Ectodermal cell (in vitro differentiated cells): ENCODE results near the gene FGF22.
"Not testable (repeated sequence)": the region's sequence is repeated elsewhere in the genome, so short reads cannot be mapped to it uniquely, and the experiment has no call there.

Source experiments
- H3K27ac ChIP-seq: 2 replicates; pipeline ENCODE4 v1.7.0; 2013; ENCODE audit warnings: mild to moderate bottlenecking, low read depth, low read length; ENCODE audit not compliant: insufficient read depth, poor library complexity, severe bottlenecking
- H3K27me3 ChIP-seq: 2 replicates; pipeline ENCODE4 v1.7.0; 2013; ENCODE audit warnings: mild to moderate bottlenecking, low read length; ENCODE audit not compliant: insufficient read depth, control insufficient read depth, poor library complexity, severe bottlenecking
- H3K36me3 ChIP-seq: one replicate; pipeline ENCODE4 v1.7.0; 2013; ENCODE audit warnings: low read length; ENCODE audit not compliant: control insufficient read depth, insufficient read depth
- H3K4me1 ChIP-seq: one replicate; pipeline ENCODE4 v1.7.0; 2013; ENCODE audit warnings: low read length; ENCODE audit not compliant: control insufficient read depth, insufficient read depth
- H3K4me3 ChIP-seq: 2 replicates; pipeline ENCODE4 v1.7.0; 2013; ENCODE audit warnings: low read depth, low read length, control low read depth; ENCODE audit not compliant: insufficient read depth
- H3K9me3 ChIP-seq: 2 replicates; pipeline ENCODE4 v1.7.0; 2013; ENCODE audit warnings: mild to moderate bottlenecking, low read length, moderate library complexity; ENCODE audit not compliant: control insufficient read depth
- WGBS, 2 experiments: methylation state at CpG; one replicate each; pipeline ENCODE4 v1.1.7; 2013; ENCODE audit warnings: missing lambda C conversion rate in 2 of 2; 5-methylcytosine and 5-hydroxymethylcytosine counted together

The FGF22 gene

DNA sequence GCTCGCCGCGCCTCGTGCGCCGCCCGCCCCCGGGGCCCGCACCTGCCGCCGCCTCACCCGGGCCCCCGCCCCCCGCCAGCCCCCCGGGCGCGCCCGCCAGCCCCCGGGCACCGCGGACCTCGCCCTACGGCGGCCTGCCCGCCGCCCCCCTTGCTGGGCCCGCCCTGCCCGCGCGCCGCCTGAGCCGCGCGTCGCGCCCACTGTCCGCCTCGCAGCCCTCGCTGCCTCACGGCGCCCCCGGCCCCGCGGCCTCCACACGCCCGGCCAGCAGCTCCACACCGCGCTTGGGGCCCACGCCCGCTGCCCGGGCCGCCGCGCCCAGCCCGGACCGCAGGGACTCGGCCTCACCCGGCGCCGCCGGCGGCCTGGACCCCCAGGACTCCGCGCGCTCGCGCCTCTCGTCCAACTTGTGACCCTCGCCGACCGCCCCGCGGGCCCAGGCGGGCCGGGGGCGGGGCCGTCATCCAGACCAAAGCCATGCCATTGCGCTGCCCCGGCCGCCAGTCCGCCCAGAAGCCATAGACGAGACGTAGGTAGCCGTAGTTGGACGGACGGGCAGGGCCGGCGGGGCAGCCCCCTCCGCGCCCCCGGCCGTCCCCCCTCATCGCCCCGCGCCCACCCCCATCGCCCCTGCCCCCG is 23.5 kb upstream of the FGF22 start:
- Histone ChIP-seq H3K27ac (no peak overlapping the region), H3K36me3 (peaks cover 25% of the 10 kb centered on the region), H3K4me3 (no peak overlapping the region), H3K9me3 (no peaks in the 10 kb centered on the region), H3K4me1 (no peaks in the 10 kb centered on the region), H3K27me3 (peaks cover 5% of the 10 kb centered on the region)
- WGBS, 2 experiments = 57 to 58% methylated on average over 74 to 87 of the region's 97 CpGs

DNA sequence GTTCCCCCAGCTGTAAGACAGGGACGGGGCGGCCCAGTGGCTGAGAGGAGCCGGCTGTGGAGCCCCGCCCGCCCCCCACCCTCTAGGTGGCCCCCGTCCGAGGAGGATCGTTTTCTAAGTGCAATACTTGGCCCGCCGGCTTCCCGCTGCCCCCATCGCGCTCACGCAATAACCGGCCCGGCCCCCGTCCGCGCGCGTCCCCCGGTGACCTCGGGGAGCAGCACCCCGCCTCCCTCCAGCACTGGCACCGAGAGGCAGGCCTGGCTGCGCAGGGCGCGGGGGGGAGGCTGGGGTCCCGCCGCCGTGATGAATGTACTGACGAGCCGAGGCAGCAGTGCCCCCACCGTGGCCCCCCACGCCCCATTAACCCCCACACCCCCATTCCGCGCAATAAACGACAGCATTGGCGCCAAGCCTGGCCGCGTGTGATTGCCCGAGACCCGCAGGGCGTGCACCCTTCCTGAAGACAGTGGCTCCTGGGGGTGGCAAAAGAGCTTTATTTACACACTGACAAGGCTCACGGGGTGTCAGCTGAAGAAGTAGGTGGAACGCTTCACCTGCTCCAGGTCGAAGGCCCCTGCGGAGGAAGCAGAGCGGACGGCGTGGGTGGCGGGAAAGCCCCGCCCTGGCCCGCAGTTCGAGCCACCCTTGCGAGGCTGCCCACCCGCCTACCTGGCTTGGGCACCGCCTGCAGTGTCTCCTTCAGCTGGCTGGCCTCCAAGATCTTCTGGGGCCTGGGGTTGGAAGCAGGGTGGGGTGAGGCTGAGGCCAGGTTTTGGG is 22.7 kb upstream of the FGF22 start:
- peaks cover 25% of the 10 kb centered on the region for H3K36me3 ChIP-seq
- no peaks in the 10 kb centered on the region for H3K4me1 ChIP-seq
- no peak overlapping the region for H3K4me3 ChIP-seq
- no peak overlapping the region for H3K27ac ChIP-seq
- H3K27me3 ChIP-seq = peaks cover 5% of the 10 kb centered on the region
- no peaks in the 10 kb centered on the region for H3K9me3 ChIP-seq
- 95% methylated on average over 58 of the region's 58 CpGs for WGBS, 2 experiments

DNA sequence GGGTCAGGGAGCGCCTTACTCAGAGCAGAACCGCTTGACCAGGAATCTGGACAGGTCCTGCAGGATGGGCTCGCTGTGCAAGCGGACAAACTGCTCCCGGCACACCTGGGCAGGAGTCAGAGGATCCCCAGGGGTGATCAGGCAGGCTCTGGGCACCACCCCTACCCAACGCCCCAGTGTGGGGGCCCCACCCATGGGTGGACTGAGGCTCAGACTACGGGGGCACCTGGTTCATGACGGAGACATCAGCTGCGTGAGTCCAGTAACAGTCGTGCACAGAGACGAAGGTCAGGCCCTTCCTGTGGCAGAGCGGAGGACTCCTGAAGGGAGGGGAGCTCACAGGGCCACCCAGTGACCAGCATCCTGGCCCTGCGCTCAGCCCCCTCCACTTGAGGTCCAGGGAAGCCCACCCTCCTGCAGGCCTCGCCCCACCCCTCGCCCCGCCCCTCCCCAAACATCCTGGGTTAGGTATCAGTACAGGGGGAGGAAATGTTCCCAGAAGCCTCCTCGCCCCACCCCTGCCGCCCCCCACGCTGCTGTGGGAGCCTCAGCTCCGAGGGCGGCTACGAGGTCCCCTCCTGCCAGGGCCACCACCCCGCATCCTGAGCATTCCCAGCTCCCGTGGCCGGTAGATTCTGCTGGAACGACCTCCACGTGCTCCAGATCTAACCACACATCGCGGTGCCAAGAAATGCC is 22.0 kb upstream of the FGF22 start:
- Histone ChIP-seq H3K4me3 (no peak overlapping the region), H3K9me3 (no peaks in the 10 kb centered on the region), H3K4me1 (no peaks in the 10 kb centered on the region), H3K36me3 (peaks cover 25% of the 10 kb centered on the region), H3K27ac (no peak overlapping the region), H3K27me3 (peaks cover 5% of the 10 kb centered on the region)
- WGBS, 2 experiments = 95% methylated on average over 28 to 29 of the region's 29 CpGs

DNA sequence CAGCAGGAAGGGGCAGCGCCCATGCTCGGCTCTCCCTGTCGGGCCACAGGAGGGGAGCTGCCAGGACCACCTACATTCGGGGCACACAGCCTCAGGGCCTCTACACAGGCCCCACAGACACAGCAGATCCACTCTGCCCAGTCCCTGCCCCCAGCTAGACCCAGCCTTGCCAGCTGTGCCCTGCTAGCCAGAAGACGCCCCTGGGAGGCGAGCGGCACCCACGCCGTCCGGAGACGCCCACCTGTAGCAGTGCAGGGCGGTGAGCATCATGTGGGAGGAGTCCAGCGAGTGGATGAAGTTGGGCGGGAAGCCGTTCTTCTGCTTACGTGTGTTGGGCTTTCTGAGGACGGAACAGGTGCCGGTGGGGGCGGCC is 21.4 kb upstream of the FGF22 start:
- WGBS, 2 experiments = 95 to 96% methylated on average over 19 of the region's 19 CpGs
- H3K4me3 ChIP-seq = no peak overlapping the region

DNA sequence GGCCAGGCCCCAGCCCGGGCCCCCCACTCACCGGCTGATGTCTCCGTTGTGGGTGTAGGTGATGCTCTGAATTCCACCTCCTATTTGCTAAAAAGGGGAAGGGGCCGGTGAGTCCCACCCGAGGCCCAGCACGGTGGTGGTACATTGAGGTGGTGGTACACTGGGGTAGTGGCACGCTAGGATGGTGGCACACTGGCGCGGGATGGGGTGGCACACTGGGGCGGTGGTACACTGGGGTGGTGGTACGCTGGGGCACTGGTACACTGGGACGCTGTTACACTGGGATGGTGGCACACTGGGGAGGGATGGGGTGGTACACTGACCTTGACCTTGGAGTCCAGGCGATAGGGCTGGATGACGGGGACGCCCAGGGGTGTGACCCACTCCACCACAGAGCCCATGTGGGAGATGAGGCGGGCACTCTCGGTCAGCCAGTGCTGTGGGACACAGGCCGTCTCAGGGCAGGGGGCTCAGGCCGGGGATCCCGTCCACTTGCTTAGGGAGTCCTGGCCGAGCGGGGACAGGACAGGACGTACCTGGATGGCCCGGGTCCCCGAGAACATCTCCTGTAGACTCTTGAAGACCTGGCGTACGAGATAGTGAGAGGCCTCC is 20.9 kb upstream of the FGF22 start:
- peaks cover 5% of the 10 kb centered on the region for H3K27me3 ChIP-seq
- no peaks in the 10 kb centered on the region for H3K4me1 ChIP-seq
- no peaks in the 10 kb centered on the region for H3K9me3 ChIP-seq
- H3K36me3 ChIP-seq = peaks cover 25% of the 10 kb centered on the region
- H3K4me3 ChIP-seq = no peak overlapping the region
- H3K27ac ChIP-seq = no peak overlapping the region
- WGBS, 2 experiments = 96 to 97% methylated on average over 27 of the region's 27 CpGs

More for the DNA sequence above, 21.4 kb upstream of the FGF22 start:
- Histone ChIP-seq H3K4me1 (no peaks in the 10 kb centered on the region), H3K36me3 (peaks cover 25% of the 10 kb centered on the region), H3K9me3 (no peaks in the 10 kb centered on the region), H3K27ac (no peak overlapping the region), H3K27me3 (peaks cover 5% of the 10 kb centered on the region)

DNA sequence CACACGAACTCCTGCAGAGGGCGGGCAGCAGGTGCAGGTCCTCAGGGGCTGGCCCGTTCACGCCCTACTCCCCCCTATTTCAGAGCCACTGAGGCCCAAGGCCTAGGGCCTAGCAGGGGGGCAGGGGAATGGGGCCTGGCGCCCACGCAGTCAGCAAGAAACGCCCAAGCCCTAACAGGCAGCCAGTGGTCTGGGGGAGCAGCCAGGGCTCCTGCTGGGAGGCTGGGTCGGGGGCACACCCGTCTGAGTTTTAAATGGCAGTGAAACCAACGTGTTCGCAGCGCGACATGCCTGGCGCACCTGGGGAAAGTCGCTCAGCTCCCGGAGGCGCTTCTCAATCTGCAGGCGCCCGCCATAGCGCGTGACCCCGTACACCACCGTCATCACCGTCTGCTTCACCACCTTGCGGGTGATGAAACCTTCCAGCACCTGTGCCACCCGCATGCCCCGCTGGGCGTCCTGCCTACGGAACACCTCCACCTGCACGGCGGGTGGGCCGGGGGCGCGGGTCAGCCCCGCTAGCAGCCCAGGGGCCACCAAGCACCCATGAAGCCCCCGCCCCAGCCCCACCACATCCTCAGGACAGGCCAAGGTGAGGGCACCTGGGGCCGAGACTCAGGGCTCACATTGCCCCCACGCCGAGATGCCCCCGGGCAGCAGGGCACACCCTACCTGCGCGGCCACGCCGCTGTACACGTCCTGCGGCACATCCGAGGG is 20.2 kb upstream of the FGF22 start:
- no peak overlapping the region for H3K27ac ChIP-seq
- 96% methylated on average over 47 of the region's 47 CpGs for WGBS, 2 experiments
- H3K4me1 ChIP-seq = no peaks in the 10 kb centered on the region
- H3K27me3 ChIP-seq = peaks cover 5% of the 10 kb centered on the region
- no peaks in the 10 kb centered on the region for H3K9me3 ChIP-seq
- H3K36me3 ChIP-seq = peaks cover 25% of the 10 kb centered on the region
- H3K4me3 ChIP-seq = no peak overlapping the region

DNA sequence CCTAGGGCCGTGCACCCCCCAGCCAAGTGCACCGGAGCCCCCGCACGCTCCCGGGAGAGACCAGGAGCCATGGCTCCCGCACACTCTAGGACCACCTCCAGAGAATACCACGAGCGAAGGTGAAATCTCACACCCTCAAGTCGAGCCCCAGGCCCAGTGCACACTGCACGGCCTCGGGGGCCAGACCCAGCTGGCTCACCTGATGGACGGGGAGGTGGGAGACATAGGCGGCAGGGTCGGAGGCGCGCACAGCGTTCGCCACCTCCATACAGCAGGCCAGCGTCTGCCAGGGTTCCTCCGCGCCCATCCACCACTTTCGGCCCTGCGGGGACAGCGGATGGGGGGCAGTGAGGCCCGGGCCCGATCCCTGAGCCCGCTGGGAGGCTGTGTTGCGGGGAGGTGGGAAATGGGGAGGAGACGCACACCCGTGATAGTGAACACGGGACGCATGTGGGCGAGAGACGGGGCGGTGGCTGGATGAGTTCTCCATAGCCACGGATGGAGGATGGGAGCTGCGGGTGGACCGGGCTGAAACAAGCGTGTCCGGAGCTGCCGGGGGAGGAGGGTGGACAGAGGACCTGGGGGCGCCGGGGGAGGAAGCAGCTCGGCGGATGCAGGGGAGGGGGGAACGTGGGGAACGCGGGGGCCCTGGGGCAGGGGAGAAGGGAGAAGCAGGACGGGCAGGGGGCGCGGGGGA is 19.4 kb upstream of the FGF22 start:
- Histone ChIP-seq H3K4me1 (no peaks in the 10 kb centered on the region), H3K27me3 (peaks cover 4% of the 10 kb centered on the region), H3K36me3 (peaks cover 20% of the 10 kb centered on the region), H3K27ac (no peak overlapping the region), H3K9me3 (no peaks in the 10 kb centered on the region), H3K4me3 (no peak overlapping the region)
- WGBS, 2 experiments = 96 to 97% methylated on average over 45 of the region's 51 CpGs

DNA sequence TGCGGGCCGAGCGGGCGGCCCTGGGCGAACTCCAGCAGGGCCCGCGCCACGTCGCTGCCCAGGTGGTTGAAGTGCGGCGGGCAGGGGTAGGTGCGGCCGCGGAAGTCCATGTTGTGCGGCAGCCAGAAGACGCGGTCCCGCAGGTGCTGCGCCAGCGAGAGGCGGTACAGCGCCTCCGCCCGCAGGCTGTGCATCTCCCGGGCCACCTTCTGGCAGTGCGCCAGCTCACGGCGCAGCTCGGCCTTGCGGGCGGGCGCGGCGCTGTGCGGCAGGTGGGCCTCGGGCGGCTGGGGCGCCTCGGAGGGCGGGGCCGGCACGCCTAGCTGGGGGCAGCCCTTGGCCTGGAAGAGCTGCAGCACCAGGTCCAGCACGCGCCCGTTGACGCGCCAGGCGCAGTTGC is 18.5 kb upstream of the FGF22 start:
- WGBS, 2 experiments = 96 to 97% methylated on average over 48 of the region's 48 CpGs
- H3K4me1 ChIP-seq, H3K27me3 ChIP-seq, H3K4me3 ChIP-seq, H3K27ac ChIP-seq, H3K9me3 ChIP-seq: not testable (repeated sequence)
- H3K36me3 ChIP-seq = peaks cover 26% of the 10 kb centered on the region

DNA sequence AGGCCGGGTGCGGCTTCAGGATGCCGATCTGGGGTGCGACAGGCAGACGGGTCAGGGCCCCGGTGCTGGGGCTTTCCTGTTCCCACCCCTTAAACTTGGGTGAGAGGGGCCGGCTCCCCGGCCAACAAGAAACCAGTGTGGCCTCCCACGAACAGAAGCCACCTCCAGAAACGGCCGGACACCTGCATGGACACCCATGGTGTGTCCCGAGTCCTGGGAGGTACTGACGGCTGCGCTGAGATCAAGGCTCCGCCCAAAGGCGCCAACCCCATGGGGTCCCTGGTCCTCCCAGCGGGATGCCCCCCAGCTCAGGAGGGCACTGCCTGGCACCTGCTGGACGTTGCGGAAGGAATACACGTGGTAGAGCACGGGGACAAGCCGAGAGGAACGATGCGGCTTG is 17.9 kb upstream of the FGF22 start:
- no peaks in the 10 kb centered on the region for H3K9me3 ChIP-seq
- H3K27ac ChIP-seq = no peak overlapping the region
- no peaks in the 10 kb centered on the region for H3K27me3 ChIP-seq
- peaks cover 26% of the 10 kb centered on the region for H3K36me3 ChIP-seq
- WGBS, 2 experiments = 96 to 97% methylated on average over 24 of the region's 24 CpGs
- H3K4me3 ChIP-seq = no peak overlapping the region
- no peaks in the 10 kb centered on the region for H3K4me1 ChIP-seq
